ENCODE data around the gene CTSL.

GRCh38 chr9:87771316-87772006, 45.5 kb downstream of the CTSL start:
- TF ChIP-seq EZH2 (IDR thresholded peaks at IDR 0.05; ENCODE audit: borderline replicate concordance, low read depth, low read length, severe bottlenecking) (no peak), CTCF (IDR thresholded peaks at IDR 0.05; ENCODE audit: borderline replicate concordance, extremely low read depth, low read length, poor library complexity, severe bottlenecking) (no peak)

Measured in DND-41 (cell line).